ENCODE results near the gene C1orf56. TPM values are rescaled to one million over a fixed set of nuclear protein-coding genes. Genes with fewer than 3 reads are reported as not detected.

C1orf56 gene
- total and polyA plus RNA-seq, 10 of the 15 experiments (the other 5 are each of a cell fraction or from before 2014, with no cell fraction given): 0.22 to 15.5 (median 1.5) TPM

DNA sequence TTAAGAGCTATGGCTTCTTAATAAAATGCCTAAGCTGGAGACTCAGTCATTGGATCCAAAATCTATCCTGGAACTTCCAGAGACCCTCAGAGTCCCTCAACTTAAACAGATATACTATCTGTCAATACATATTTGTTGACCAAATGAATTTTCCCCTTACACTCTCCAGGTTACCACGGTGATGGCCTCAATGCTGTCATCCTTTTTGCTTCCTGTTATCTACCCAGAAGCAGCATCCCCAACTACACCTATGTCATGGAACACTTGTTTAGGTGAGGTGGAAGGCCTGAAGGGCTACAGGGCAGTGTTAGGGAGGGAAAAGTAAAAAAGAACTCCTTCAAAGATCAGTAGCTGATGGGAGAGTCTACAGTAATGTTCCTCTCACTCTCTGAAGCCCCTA lies 4.4 kb upstream of the C1orf56 start:
- Histone ChIP-seq H3K9ac (ENCODE audit: control insufficient read depth, insufficient read depth, low read length) (no peak overlapping the region), H3K4me3 (no peak overlapping the region), H3K27ac (ENCODE audit: control insufficient read depth, insufficient read depth) (no peak overlapping the region), H3K36me3 (ENCODE audit: control insufficient read depth in 2 of 2, insufficient read depth in 2 of 2, low read length in 1 of 2) (no peaks in the 10 kb centered on the region), H3K79me2 (ENCODE audit: control insufficient read depth, insufficient read depth, low read length) (no peaks in the 10 kb centered on the region), H4K20me1 (ENCODE audit: control insufficient read depth, insufficient read depth) (no peaks in the 10 kb centered on the region), H3K4me1 (ENCODE audit: control insufficient read depth, insufficient read depth, low read length) (peaks cover 2% of the 10 kb centered on the region; the same call in 1 of the 2 replicates), H3K4me2 (ENCODE audit: control insufficient read depth, insufficient read depth) (no peak overlapping the region), H2AFZ (ENCODE audit: control insufficient read depth, low read depth, low read length) (no peak overlapping the region), H3K27me3 (replicated peaks in 1 of 2; ENCODE audit: control insufficient read depth in 2 of 2, insufficient read depth in 2 of 2, low read length in 1 of 2) (no peaks in the 10 kb centered on the region), H3K9me3 (replicated peaks; ENCODE audit: control insufficient read depth, insufficient read depth, low read length) (no peaks in the 10 kb centered on the region)
- ATAC-seq: no peak
- TF ChIP-seq ATF7 (IDR thresholded peaks at IDR 0.05; ENCODE audit: low read depth): no peak
- TF ChIP-seq, protein P1, sequence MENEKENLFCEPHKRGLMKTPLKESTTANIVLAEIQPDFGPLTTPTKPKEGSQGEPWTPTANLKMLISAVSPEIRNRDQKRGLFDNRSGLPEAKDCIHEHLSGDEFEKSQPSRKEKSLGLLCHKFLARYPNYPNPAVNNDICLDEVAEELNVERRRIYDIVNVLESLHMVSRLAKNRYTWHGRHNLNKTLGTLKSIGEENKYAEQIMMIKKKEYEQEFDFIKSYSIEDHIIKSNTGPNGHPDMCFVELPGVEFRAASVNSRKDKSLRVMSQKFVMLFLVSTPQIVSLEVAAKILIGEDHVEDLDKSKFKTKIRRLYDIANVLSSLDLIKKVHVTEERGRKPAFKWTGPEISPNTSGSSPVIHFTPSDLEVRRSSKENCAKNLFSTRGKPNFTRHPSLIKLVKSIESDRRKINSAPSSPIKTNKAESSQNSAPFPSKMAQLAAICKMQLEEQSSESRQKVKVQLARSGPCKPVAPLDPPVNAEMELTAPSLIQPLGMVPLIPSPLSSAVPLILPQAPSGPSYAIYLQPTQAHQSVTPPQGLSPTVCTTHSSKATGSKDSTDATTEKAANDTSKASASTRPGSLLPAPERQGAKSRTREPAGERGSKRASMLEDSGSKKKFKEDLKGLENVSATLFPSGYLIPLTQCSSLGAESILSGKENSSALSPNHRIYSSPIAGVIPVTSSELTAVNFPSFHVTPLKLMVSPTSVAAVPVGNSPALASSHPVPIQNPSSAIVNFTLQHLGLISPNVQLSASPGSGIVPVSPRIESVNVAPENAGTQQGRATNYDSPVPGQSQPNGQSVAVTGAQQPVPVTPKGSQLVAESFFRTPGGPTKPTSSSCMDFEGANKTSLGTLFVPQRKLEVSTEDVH (IDR thresholded peaks at IDR 0.05; ENCODE audit: low read depth, partially characterized antibody): no peak
- no peak for TF ChIP-seq FOXK2 (IDR thresholded peaks at IDR 0.05)
- TF ChIP-seq, protein P2, sequence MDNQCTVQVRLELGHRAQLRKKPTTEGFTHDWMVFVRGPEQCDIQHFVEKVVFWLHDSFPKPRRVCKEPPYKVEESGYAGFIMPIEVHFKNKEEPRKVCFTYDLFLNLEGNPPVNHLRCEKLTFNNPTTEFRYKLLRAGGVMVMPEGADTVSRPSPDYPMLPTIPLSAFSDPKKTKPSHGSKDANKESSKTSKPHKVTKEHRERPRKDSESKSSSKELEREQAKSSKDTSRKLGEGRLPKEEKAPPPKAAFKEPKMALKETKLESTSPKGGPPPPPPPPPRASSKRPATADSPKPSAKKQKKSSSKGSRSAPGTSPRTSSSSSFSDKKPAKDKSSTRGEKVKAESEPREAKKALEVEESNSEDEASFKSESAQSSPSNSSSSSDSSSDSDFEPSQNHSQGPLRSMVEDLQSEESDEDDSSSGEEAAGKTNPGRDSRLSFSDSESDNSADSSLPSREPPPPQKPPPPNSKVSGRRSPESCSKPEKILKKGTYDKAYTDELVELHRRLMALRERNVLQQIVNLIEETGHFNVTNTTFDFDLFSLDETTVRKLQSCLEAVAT (IDR thresholded peaks at IDR 0.05): no peak
- TF ChIP-seq, protein P3, sequence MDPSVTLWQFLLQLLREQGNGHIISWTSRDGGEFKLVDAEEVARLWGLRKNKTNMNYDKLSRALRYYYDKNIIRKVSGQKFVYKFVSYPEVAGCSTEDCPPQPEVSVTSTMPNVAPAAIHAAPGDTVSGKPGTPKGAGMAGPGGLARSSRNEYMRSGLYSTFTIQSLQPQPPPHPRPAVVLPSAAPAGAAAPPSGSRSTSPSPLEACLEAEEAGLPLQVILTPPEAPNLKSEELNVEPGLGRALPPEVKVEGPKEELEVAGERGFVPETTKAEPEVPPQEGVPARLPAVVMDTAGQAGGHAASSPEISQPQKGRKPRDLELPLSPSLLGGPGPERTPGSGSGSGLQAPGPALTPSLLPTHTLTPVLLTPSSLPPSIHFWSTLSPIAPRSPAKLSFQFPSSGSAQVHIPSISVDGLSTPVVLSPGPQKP (IDR thresholded peaks at IDR 0.05; ENCODE audit: low read depth, low read length): no peak
- TF ChIP-seq RAD21 (IDR thresholded peaks at IDR 0.05; ENCODE audit: insufficient read depth, low read depth, low read length): no peak
- in situ Hi-C loops (cut with MboI) (no loop called here), intact Hi-C loops (cut with micrococcal nuclease; ENCODE audit: unreplicated experiment) (no loop called here)
- SMC1A ChIA-PET (ENCODE audit: uncharacterized antibody, unreplicated experiment): interaction anchor here (0.9 to 1.1 kb wide), 3 partner anchors 10 to 298 kb away, joined by 3 to 4 read pairs (median 4); partner anchors contain the start of genes CDC42SE1 and MLLT11
- 71% methylated on average over 1 of the region's 1 CpG for WGBS (ENCODE audit: insufficient coverage, insufficient replicate concordance, low lambda C conversion rate, missing lambda C conversion rate)
- RAD21 ChIA-PET (ENCODE audit: unreplicated experiment): no interaction called here
- BruUV-seq (replicated peaks): no TSS peak
- POLR2A ChIA-PET: interaction anchor here (0.6 to 1.3 kb wide), 3 partner anchors 9 to 517 kb away, joined by 3 to 5 read pairs (median 3); no protein-coding TSS in a partner anchor
- FAIRE-seq: no peak
- no peak for DNase-seq (ENCODE audit: low read depth, low spot score)
- CTCF ChIA-PET: interaction anchor here (0.7 to 9.5 kb wide), 6 partner anchors 10 to 112 kb away, joined by 3 to 76 read pairs (median 4); partner anchors contain the start of genes CDC42SE1, GABPB2 and MLLT11

Data from GM12878 (cell line).